Activated CD4-positive, alpha-beta T cell treated with anti-CD3 and anti-CD28 coated beads, Interleukin-2, amount 50 U/mL, for 16 hours (primary cell): ENCODE data around the gene ZNF302.
"Not testable (repeated sequence)": the region's sequence is repeated elsewhere in the genome, so short reads cannot be mapped to it uniquely, and the experiment has no call there.

Source experiments
- DNase-seq: peaks from one replicate; pipeline ENCODE4 v3.0.0-alpha.2; 2020

Gene ZNF302

DNA sequence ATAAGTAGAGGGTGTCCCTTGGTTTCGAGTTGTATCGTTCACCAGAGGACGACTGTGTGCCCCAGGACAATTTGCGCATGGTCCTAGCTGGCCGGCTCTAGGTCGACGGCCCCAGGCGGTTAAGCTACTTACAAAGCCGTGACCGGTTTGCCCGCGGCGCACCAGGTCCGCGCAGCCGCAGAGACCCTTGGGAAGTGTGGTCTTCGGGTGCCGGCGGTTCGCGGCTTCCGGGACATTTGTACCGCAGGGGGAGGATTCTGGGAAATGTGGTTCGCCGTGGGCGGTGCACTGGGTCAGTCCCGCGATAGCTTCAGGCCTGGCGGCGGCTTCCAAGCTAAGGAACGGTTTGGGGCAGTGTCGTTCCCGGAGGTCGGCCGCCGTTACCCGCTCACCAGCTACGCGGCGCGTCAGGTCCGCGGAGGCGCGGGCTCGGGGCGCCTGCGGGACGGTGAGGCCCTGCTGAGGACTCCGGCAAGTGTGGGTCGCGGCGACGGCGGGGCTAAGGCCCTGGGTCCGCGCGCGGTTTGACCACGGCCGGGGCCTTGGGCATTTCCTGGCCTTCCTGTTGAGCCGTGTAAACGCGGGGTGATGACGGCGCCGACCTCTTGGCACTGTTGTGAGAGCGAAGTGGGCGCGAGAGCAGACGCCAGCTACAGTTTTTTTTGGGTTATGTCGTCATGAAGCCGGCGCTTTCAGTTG, at the start of gene ZNF302:
ZNF302 (plus strand) TSS at position 293 of the 699 bp plus-strand sequence. CDS start 1,127 bp downstream, outside the sequence.
- DNase-seq: peak; percentile 97

DNA sequence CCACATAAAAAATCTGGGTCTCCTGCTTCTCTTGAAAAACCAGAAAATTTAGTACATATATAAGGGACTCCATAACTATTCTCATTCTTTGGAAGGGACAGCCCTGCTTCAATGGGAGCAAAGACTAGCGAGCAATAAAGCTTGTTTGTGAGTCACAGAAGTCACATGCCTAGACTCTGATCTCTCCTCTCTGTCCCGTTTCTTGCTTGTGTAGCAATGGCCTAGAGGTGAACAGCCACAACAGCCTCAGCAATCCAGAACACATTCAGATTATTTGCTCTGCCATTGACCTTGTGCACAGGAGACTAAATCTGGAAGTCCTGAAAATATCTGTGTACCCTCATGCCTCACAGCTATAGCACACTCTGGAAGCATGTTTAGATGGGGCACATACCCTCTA, 43.7 kb upstream of the ZNF302 start:
- DNase-seq: no peak

GRCh38 chr19:34639491-34640085, 37.9 kb upstream of the ZNF302 start:
- peak; percentile 56 for DNase-seq

DNA sequence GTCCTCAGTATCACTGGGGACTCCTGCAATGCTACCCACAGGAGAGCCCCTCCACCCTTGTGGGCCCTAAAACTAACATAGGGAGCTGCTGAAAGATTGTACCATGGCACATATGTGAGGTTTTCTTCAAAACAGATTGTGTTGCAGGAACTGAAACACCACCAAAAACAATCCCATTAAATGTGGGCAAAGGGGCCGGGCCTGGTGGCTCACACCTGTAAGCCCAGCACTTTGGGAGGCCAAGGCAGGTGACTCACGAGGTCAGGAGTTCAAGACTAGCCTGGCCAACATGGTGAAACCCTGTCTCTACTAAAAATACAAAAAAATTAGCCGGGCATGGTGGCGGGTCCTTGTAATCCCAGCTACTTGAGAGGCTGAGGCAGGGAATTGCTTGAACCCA, 35.2 kb upstream of the ZNF302 start:
- no peak for DNase-seq

DNA sequence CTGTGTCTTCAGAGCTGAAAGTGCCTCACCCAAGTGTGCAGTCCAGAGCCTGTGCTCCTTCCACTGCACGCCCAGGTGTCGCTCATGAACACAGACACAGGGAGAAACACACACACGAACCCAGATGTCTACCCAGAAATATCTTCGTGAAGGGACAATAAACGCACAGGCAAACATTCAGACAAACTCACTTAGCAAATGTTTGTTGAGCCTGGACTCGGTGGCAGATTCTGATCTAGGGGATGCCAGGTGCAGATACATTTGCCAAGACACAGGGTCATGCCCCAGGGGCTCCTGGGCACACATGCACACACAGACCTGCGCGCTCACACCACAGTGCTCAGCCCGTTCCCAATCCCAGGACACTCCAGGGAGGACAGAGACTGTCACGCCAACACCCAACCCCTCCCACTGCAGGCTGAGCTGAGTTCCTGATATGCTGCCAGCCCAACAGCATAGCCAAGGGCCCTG, 32.5 kb upstream of the ZNF302 start:
- DNase-seq: no peak

GRCh38 chr19:34645551-34645950, 31.9 kb upstream of the ZNF302 start:
- DNase-seq: no peak

DNA sequence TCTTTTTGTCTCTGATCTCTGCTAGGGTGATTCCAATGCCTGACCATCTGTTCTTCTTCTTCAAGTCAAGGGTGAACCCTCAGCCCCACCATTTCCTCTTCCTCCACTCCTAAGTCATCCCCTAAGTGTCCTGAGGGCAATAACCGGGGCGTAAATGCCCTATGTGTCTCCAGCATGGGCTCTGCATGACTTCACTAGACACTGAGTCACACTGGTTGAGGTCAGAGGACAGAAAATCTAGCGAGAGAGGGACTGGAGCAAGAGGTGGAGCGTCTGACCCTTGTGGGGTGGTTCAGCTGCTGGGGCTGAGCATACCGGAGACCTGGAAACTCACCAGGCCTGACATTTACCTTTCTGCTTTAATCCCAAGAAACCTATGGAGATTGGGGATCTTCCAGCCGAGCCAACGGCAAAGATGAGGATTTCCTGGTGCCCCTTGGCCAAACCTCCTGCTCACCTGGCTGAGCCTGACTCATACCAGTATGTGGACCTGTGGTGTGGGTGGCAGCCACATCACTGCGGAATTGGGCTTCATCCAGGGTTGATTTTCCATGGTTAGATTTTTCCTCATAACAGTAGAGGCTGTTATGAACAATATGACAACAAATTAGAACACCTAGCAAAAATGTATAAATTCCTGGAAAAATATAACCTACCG, 27.5 kb upstream of the ZNF302 start:
- DNase-seq: no peak

GRCh38 chr19:34651747-34652146, 25.7 kb upstream of the ZNF302 start:
- DNase-seq: no peak

GRCh38 chr19:34654796-34655195, 22.7 kb upstream of the ZNF302 start:
- DNase-seq: no peak

DNA sequence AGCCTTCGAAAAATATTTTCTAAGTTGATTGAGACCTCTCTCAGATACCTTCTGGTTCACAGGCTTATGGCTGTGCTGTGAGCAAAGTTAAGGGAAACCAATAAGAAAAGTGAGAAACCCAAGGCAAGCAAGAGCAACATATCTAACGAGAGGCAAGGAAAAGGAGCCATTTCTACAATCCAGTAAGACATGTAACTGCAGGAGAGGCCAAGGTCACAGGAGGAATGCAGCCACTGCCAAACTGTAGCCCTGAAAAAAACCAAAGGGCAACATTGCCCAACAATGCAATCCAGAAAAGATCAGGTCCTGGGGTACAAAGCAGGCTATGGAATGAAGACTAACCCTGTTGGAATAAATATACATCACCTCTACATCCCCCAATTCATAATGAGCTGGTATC, 21.8 kb upstream of the ZNF302 start:
- no peak for DNase-seq

DNA sequence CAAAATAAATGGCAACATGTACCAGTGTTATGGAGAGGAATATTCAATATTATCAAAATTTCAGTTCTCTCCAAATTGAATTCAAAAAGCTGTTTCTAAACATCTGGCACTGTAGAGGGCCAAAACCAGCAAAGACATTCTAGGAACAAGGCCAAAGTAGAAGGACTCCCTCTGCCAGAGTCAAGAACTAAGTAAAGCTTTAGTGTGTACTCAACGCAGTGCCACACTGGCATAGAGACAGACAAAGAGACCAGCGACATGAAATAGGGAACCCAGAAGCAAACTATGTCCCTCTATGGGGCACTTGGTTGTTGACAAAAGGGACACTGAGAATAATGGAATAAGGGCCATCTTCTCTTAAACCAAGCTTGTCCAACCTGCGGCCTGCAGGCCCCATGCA, 16.1 kb upstream of the ZNF302 start:
- DNase-seq: no peak

- peak; percentile 40 for DNase-seq
Measured at GRCh38 chr19:34662919-34663318, 14.6 kb upstream of the ZNF302 start.

- DNase-seq: no peak
Measured at GRCh38 chr19:34664168-34664567, 13.3 kb upstream of the ZNF302 start.

DNA sequence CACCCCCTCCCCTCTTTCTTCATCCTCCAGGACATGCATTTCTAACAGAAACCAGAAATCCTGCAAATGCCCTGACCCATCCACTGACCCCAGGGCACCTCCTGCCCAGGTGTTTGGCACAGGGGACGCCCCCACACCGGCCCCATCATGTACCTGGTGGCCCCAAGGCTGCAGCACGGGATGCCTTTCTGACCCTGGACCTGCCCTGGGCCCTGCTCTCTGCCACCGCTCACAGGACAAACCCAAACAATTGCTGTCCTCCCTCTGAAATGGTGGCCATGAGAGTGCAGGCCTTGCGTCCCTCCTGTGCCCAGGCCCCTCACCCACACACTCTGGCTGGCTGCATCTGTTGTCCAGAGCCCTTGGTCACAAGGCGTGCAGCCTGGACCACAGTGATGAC, 12.6 kb upstream of the ZNF302 start:
- no peak for DNase-seq

GRCh38 chr19:34665275-34665674, 12.2 kb upstream of the ZNF302 start:
- not testable (repeated sequence) for DNase-seq

DNA sequence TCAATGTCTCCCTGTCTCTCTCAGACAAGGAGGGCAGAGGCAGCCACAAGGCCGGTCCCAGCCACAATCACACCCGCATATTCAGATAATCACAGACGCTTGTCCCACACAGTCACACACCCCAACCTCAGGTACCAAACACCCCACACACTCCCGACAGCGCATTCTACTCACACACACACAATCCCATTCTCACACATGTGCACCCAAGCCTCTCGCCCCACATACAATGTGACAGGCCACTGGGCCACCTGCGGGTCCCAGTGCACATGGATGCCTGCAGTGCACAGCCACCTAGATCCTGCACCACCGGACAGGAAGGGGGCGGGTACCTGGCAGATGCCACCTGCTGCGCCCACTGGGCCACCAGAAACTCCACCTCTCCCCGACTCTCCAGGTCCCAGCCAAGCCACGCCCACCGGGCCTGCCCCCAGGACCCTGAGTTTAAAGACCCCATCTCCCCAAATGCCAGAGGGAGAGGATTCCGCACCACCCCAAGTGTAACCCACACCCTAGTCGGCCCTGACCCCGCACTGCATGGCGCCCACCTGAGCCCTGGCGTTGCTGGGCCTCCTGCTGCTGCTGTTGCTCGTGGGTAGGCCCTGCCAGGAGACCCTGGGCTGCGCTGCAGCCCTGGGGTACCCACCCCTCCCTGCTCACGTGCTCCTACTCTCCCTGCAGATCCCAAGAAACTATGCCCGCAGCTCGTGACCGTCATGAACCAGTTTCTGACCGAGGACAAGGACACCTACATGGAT, 11.1 kb upstream of the ZNF302 start:
- DNase-seq: no peak

DNA sequence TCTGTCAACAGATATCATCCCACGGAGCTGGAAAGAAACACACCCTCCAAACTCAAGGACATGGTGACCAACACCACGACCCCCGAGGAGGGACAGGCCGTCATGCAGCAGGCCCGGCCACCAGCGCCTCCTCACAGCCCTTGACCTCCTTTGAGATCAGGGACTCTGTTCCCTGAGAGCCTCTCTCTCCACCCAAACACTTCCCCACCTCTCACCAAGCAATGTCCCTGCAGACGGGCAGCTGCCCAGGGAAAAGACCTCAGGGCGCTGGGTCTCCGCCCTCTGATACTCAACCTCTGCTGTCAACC, 10.6 kb upstream of the ZNF302 start:
- DNase-seq: no peak

- DNase-seq: no peak
Measured at GRCh38 chr19:34667349-34668076, 10.0 kb upstream of the ZNF302 start.

- DNase-seq: not testable (repeated sequence)
Measured at GRCh38 chr19:34668077-34668689, 9.3 kb upstream of the ZNF302 start.

DNA sequence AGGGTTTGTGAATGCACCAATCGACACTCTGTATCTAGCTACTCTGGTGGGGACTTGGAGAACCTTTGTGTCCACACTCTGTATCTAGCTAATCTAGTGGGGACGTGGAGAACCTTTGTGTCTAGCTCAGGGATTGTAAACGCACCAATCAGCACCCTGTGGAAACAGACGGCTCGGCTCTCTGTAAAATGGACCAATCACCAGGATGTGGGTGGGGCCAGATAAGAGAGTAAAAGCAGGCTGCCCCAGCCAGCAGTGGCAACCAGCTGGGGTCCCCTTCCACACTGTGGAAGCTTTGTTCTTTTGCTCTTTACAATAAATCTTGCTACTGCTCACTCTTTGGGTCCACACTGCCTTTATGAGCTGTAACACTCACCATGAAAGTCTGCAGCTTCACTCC, 8.8 kb upstream of the ZNF302 start:
- DNase-seq: not testable (repeated sequence)

DNA sequence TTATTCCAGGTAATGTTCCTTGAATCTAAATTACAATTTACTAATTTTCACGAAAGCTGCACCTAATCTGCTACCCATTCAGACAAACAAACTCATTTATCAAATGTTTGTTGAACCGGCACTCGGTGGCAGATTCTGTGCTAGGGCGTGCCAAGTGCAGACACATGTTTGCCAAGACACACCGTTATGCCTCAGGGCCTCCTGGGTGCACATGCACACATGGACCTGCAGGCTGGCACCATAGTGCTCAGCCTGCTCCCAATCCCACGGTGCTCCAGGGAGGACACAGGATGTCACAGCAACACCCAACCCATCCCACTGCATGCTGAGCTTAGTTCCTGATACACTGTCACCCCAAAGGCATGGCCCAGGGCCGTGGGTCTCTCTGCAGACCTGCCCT, 8.2 kb upstream of the ZNF302 start:
- no peak for DNase-seq

GRCh38 chr19:34671972-34672371, 5.5 kb upstream of the ZNF302 start:
- no peak for DNase-seq
